GM19043 (cell line): ENCODE results near the gene RB1.
"Not testable (repeated sequence)": the region's sequence is repeated elsewhere in the genome, so short reads cannot be mapped to it uniquely, and the experiment has no call there.

Experiments
- ATAC-seq: cut with Tn5 transposase; IDR thresholded peaks from one replicate; pipeline ENCODE4 v1.9.1; 2021; ENCODE audit warnings: low read depth; ENCODE audit not compliant: unreplicated experiment

RB1 gene

DNA sequence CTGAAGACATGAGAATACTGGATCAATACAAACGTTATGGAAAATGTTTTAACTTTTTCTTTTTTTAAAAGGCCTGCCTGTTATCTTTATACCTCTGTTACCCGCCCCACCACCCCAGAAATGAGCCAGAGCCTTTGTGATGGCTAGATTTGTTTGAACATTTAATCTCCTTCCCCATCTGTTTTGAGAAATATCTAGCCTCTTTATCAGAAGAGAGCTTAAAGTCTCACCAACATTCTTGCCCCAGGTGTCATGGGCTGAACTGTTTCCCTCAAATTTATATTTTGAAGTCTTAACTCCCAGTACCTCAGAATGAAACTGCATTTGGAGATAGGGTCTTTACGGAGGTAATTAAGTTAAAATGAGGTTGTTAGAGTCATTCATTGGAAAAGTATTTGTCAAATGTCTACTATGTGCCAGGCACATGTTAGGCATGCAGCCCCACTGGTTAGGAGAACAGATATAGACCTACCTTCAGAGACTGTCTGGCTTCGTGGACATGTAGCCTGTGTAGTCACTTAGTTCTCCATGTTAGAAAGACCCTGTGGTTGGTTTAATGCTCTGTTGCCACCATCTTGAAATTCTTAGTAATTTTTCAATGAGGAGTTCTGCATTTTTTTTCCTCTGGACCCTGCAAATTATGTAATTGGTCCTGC, 6.3 kb upstream of the RB1 start:
- no peak for ATAC-seq

DNA sequence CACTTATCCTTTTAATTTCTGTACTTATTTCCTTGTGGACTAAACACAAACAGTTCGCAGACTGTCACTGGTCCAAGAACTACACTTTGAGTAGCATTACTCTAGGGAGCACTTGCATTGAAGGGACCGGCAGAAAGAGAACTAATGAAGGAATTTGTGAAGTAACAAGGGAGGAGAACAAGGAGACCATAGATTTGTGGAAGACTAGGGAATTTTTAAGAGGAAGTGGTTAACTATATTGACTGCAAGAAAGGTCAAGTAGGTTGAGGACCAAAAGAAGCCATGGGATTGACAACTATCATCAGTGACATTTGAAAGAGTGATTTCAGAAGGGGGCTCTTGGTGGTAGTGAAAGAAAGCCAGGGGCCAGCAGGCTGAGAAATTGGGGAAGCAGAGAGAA, 4.0 kb upstream of the RB1 start:
- no peak for ATAC-seq

DNA sequence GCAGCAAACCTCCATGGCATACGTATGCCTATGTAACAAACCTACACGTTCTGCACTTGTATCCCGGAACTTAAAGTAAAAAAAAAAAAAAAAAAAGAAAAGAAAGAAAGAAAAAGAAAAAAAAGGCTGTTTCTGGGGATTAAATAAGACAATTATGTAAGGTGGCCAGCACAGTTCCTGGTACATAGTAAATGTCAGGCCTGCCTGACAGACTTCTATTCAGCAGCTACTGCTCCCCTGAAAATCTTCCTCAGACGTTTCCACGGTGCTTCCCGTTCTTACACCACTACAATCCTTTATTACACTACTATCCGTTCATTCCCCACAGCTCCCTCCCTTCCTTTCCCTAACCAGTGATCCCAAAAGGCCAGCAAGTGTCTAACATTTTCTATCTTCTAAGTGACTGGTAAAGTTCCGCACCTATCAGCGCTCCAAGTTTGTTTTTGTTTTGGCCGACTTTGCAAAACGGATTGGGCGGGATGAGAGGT, 636 bp upstream of the RB1 start:
- ATAC-seq: peak; percentile 3

DNA sequence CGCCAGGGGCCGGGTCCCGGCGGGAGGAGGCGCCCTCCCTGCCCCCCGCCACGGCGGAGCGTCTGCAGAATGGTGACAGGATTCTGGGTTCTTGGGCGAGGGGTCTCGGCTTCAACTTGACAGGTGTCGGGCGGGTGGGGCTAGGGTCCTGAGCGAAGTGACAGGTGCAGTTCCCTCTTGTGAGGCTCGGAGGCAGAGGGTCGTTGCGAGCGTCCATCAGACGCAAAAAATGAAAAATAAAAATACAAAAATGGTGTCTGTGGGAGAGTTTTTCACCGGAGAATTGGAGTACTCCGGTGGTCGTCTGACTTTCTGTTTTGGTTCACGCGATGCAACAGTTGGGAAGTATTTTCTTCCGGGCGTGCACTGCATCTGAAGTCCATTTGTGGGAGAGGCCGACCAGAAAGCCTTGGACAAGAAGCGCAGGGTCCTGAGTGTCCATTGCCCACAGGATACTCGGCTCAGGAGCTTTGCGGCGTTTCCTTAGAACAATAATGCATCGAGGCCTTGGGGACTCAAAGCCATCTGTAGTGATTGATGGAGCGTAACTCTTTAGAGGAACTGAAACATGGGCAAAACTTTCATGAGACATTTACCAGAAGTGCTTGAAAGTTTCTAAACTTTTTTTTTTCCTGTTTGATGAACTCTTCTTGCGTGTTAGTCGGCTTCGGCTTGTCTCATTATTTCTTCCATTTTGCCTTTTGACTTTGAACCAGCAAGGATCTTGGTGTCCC, 759 bp downstream of the RB1 start:
- peak; percentile 76 for ATAC-seq

DNA sequence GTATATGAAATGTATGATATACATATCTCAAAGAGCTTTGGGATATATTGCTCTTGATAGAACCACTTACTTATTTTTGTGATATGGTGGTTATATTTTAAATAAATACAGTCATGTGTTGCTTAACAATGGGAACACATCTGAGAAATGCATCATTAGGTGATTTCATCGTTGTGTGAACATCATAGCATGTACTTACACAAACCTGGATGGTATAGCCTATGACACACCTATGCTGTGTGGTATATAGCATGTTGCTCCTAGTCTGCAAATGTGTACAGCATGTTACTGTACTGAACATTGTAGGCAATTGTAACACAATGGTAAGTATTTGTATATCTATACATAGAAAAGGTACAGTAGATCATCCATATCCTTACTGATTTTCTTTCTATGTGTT, 7.7 kb downstream of the RB1 start:
- no peak for ATAC-seq

DNA sequence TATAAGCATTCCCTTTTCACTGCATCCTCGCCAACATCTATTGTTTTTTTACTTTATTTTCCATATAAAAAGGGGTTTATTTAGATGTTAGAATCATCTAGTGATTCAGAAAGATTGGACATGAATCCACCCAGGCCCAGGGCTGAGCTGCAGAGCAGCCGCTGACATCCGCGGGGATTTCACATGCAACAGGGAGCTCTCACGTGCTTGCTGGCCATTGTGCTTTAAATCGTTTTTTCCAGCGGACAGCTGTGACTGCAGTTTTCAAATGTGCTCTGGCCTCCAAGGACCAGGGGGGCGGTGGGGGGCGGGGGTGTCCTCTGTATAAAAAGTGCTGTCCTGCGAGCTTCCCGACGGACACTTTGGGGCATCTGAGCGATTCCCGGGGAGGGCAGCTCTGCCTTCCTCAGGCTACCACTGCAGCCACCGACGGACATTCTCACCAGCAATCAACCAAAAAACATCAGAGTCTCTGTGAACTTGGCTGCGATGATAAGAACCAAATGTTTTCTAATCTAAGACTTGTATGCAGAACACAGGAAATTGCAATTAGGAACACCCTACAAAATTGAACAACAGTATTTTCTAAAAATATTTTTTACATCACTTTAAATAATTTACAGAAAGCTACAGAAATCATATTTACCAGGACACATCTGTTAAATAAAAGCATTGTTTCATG, 12.6 kb downstream of the RB1 start:
- no peak for ATAC-seq

DNA sequence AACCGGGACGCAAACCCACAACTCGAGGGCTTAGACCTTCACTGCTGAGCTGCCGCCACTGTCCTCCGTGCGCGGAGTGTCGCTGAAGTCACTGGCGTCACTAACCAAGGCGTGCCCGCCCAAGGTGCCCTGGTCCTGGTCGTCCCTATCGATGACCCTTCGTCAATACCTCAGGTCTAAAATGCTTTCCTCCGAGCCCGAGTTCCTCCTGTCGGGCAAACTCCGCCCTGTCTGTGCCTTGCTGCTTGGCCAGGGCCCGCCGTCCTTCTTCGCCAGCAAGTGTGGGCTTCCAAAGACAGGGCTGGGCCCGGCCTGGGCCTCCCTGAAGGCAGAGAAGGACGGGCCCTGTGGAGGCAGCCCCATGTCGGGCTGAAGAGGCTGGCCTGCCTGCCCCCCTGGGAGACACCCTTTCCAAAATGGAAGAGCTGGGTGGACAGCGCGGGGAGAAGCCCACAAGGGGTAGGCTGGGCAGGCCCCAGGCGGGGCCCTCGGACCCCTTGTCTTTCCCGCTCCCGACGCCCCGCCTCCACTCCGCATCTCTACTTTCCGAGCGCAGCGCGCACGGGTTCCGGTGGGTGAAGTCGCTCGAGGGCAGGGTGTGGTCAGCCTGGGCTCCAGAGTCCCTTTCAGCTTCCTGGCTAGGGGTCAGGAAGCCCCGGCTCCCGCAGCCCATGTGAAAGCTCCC, 13.4 kb downstream of the RB1 start:
- ATAC-seq: no peak

DNA sequence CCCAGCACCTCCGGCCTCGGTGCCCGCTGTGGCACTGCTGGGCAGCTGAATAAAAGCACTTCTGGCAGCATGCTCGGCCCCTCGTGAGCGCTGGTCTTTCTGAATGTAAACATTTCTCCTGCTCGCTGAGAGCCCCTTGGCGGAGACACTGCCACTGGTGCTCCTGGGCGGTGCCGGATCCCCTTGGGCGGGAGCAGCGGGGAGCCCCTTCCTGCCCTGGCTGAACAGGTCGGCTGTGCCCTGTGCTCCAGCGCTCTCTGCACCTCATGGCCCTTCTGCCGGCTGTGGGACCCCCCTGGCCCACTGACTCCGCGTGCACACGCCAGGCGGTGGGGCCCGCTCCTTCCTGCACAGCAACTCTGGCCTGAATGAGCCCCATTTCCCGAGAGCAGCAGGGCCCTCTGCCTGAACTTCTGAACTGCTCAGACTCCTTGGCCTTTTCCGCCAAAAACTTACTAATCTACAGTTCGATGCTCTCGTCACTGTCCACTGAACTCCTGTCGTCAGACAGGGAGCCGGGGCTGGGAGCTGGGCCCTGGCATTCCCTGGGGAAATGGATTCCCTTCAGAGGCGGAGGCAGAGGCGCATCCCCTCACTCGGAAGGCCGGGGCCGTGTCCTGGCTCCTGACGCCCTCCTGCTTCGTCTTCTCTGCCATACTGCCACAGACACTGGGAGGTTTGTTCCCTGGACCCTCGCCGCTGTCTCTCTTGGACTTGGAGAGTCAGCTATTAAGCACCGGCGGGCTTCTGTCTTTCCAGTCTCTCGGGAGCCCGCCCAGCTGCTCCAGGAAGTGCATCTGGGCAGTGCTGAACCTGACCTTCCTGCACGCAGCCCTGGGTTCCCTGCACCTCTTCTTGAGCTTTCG, 14.2 kb downstream of the RB1 start:
- no peak for ATAC-seq

DNA sequence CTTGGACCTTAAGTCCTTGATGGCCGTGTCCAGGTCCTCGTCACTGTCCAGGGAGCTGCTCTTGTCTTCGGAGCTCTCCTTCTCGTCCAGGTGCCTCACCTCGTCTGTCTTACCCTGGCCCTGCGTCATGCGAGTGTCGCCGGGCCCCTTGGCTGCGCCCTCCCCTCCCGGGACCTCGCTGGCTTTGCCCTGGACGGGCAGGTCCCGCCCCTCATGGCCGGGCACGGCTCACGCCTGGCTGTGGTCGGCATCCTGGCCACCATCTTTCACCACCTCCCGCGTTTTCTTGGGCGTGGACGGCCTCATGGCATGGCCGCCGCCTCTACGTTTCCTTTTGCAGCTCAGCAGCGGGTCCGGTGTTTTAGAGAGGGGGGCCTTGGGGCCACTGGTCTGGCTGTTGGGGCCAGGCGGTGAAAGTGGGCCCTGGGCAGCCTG, 14.8 kb downstream of the RB1 start:
- ATAC-seq: no peak

DNA sequence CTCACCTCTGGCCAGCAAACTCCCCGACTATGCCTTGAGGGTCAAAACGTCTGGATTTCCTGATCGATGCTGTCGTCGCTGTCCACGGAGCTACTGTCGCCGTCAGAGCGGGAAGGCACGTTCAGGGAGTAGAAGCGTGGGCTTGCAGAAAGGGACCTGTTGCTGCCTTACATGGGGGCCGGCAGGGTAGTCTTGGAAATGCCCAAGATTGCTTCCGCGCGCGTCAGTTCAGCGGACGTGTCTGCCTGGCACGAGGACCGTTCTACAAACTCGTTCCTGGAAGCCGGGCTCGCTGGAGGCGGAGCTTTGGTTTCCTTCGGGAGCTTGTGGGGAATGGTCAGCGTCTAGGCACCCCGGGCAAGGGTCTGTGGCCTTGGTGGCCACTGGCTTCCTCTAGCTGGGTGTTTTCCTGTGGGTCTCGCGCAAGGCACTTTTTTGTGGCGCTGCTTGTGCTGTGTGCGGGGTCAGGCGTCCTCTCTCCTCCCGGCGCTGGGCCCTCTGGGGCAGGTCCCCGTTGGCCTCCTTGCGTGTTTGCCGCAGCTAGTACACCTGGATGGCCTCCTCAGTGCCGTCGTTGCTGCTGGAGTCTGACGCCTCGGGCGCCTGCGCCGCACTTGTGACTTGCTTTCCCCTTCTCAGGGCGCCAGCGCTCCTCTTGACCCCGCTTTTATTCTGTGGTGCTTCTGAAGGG, 15.4 kb downstream of the RB1 start:
- ATAC-seq: no peak

DNA sequence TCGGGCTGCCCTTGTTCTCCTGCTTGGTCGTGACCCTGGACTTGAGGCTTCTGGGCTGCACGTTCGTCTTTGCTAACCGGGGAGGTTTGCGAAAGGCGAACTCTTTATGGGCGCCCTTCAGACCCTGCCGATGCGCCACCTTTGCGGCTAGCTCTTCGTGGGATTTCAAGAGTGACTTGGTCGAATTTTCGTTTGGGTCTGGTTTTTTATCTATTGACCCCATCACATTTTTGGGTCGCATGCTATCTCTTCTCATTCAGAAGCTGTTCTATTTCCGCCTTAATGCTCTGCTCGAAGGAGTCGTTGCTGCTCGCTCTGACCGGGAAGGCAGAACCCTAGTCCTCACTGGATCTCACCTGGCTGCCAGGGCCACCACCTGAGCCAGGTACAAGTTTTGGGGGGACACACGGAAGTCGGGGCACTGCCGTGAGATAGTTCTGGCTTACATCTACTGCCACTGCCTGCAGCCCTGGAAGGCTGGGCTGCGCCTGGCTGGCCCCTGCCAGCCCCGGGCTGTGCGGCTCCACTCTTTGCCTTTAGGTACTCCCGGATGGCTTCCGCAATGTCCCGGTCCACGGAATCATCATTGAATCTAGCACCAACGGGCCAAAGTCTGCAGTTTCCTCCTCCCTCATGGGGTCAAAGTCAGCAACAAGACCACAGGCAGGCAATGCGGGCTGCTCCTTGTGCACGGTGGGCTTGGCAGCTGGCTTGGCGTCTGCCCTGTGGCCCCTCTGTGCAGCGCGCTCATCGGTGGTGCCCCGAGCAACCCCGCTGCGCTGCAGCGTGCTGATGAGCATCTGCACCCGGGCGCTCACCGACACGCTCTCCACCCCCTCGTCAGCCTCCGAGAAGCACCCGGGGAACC, 16.2 kb downstream of the RB1 start:
- no peak for ATAC-seq

DNA sequence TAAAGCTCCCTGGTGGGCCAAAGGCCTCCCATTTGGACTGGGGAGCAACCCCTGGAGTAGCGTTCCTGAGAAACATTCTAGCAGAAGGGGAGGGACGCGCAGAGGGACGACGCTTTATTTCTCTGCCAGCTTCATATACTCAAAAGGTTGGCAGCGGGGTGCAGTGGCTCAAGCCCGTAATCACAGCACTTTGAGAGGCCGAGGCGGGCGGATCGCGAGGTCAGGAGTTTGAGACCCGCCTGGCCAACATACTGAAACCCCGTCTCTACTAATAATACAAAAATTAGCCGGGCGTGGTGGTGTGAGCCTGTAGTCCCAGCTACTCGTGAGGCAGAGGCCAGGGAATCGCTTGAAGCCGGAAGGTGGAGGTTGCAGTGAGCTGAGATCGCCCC, 16.8 kb downstream of the RB1 start:
- ATAC-seq: no peak

DNA sequence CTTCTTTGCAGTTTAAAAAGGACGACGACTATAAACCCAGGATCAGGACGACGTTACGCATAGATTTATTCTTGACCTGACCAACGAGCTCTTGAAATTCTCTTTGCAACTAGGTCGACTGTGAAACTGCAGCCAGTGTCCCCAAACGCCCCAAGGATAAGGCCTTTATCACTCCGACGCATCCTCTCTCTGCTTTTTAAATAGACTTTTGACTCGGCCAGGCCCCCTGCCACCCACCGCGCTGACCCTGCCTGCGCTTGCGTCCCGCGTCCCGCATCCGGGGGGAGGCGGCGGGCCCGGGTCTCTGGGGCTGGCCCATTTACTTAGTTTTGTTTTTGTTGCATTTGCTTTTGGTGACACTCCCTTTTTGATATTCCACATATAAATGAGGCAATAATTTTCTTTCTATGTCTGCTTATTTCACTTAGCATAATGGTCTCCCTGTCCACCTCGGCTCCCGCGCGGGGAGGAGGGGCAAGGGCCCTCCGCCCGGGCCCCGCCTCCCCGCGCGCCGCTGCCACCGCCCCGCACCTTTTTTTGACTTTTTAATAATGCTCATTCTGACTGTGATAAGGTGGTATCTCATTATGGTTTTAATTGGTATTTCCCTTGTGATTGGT, 17.4 kb downstream of the RB1 start:
- no peak for ATAC-seq

DNA sequence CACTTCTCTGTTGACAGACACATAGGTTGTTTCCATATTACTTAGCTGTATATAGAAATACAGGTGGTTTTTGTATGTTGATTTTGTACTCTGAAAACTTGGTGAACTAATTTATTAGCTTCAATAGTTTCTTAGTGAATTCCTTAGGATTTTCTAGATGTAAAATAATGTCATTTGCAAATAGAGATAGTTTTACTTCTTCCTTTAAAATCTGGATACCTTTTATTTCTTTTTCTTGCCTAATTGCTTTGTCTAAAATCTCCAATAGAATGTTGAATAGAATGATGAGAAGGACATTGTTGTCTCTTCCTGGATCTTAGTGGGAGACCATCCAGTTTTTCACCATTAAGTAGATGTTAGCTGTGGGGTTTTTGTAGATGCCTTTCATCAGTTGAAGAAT, 18.7 kb downstream of the RB1 start:
- ATAC-seq: no peak

DNA sequence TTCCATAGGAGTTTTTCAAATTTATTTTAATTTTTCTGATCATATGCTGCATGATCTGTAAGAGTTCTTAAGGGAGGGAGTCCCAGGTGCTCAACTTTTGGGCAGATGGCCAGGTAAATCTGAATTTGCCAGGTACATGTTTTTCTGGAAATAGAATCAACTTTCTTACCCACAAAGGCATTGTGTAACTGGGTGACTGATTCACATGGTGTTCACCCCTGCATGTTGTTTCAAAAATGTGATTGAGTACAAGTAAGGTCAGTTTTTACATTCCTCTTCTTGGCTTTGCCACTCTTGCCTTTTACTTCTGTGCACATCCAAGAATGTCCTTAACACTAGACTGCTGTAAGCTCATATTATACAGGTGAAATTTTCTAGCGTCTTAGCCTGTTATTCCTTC, 30.4 kb downstream of the RB1 start:
- ATAC-seq: no peak

DNA sequence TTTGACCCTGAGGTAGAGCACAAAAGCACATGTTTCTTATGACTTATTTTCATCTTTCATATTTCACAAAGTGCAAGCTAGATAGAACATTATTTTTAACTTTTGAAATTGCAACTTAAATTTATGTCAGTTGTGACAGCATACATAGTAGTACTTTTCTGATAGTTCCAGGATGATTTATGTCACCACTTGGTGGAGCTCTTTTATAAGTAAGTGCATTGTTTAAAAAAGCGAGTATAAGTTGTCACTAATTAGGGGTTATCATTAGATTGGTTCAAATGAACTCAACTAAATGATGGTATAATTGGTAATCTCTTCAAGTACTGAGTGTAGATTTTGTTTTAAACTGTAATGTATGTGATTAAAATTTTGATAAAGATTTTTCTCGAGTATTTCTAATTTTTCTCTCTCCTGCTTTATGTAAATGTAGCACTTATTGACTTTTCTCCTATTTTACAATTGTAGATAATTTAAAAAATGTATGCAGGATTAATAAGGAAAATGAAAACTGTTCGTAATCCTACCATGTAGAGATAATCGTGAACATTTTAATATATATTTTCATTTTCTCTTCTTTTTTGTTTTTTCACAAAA, 31.1 kb downstream of the RB1 start:
- ATAC-seq: no peak

DNA sequence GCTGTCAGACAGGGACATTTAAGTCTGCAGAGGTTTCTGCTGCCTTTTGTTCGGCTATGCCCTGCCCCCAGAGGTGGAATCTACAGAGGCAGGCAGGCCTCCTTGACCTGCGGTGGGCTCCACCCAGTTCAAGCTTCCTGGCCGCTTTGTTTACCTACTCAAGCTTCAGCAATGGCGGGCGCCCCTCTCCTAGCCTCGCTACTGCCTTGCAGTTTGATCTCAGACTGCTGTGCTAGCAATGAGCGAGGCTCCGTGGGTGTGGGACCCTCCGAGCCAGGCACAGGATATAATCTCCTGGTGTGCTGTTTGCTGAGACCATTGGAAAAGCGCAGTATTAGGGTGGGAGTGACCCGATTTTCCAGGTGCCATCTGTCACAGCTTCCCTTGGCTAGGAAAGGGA, 35.6 kb downstream of the RB1 start:
- not testable (repeated sequence) for ATAC-seq

DNA sequence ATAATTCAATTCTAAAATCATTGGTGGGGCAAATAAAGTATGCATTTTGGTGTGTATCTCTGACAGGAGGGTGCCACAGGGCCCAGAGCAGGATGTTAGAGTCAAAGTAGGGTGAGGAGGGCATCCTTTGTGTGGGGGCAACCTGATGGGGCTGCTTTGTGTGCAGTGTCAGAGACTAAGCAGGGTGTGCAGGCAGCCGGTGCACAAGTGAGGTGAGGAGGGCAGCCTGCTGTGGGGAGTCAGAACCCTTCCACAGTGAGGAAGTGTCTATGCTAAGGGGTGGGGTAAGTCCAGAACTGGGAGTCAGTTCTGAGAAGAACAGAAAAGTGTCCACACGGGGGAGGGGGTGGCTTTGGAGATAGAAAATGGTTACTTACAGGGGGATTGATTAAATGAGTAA, 40.7 kb downstream of the RB1 start:
- no peak for ATAC-seq
